HepG2 (cell line): Measurements from ENCODE around the gene GHRH. TPM values are rescaled to one million over a fixed set of nuclear protein-coding genes. Genes with fewer than 3 reads are reported as not detected.
A peak's percentile ranks its signal among the peaks of the same experiment; 100 is the strongest.

Experiments
- AHR ChIP-seq: IDR thresholded peaks from 2 replicates; pipeline ENCODE4 v1.6.1; 2018; ENCODE audit warnings: missing genetic modification reagents, missing compliant biosample characterization
- ETV6 ChIP-seq: sonication (generic); formaldehyde crosslinking; conservative IDR thresholded peaks from 2 replicates; pipeline ENCODE4 v1.4.0; 2020; ENCODE audit warnings: missing genetic modification reagents
- FOXO1 ChIP-seq: sonication (generic); formaldehyde crosslinking; IDR thresholded peaks from 2 replicates; pipeline ENCODE4 v1.4.0; 2020; ENCODE audit warnings: missing genetic modification reagents
- GATAD2A ChIP-seq: IDR thresholded peaks from 2 replicates; pipeline ENCODE4 v1.6.1; 2016
- HCFC1 ChIP-seq: fragments of 150-350 bp; IDR thresholded peaks from 2 replicates; pipeline ENCODE4 v1.6.1; 2014; ENCODE audit warnings: low read depth, low read length
- ISL2 ChIP-seq: sonication (generic); formaldehyde crosslinking; IDR thresholded peaks from 2 replicates; pipeline ENCODE4 v1.5.0; 2020; ENCODE audit warnings: missing genetic modification reagents
- NONO ChIP-seq, 2 experiments: fragments of 450-650 bp in 1 of 2; sonication (generic) in 1 of 2; formaldehyde crosslinking in 1 of 2; IDR thresholded peaks in 1 of 2; conservative IDR thresholded peaks in 1 of 2; 2 replicates each; pipeline versions ENCODE4 v1.6.1 to v1.8.0; 2017 to 2022; ENCODE audit warnings: mild to moderate bottlenecking in 1 of 2, missing genetic modification reagents in 1 of 2, moderate library complexity in 1 of 2
- PRDM4 ChIP-seq: sonication (generic); formaldehyde crosslinking; IDR thresholded peaks from 2 replicates; pipeline ENCODE4 v1.9.0; 2021; ENCODE audit warnings: missing genetic modification reagents, borderline replicate concordance
- PRPF4 ChIP-seq: fragments of 200-400 bp; formaldehyde crosslinking; IDR thresholded peaks from 2 replicates; pipeline ENCODE4 v1.6.1; 2016; ENCODE audit warnings: low read length, low read depth; ENCODE audit not compliant: poor library complexity, severe bottlenecking
- SALL2 ChIP-seq: sonication (generic); formaldehyde crosslinking; IDR thresholded peaks from 2 replicates; pipeline ENCODE4 v1.8.1; 2023; ENCODE audit warnings: mild to moderate bottlenecking, missing genetic modification reagents, inconsistent platforms
- SRSF4 ChIP-seq: fragments of 200-400 bp; formaldehyde crosslinking; IDR thresholded peaks from one replicate; pipeline ENCODE4 v1.6.1; 2018; ENCODE audit warnings: mild to moderate bottlenecking, low read depth, low read length, moderate library complexity; ENCODE audit not compliant: poor library complexity, severe bottlenecking
- ZBTB20 ChIP-seq: sonication (generic); formaldehyde crosslinking; IDR thresholded peaks from 2 replicates; pipeline ENCODE4 v1.8.1; 2023; ENCODE audit warnings: missing genetic modification reagents, low read depth, mild to moderate bottlenecking, borderline replicate concordance
- ZBTB3 ChIP-seq: sonication (generic); formaldehyde crosslinking; IDR thresholded peaks from 2 replicates; pipeline ENCODE4 v1.4.0; 2020; ENCODE audit warnings: low read depth, mild to moderate bottlenecking, moderate library complexity, missing genetic modification reagents, borderline replicate concordance
- ZFAT ChIP-seq: sonication (generic); formaldehyde crosslinking; conservative IDR thresholded peaks from 2 replicates; pipeline ENCODE4 v1.8.1; 2023; ENCODE audit warnings: missing genetic modification reagents, inconsistent platforms
- ZNF790 ChIP-seq: sonication (generic); formaldehyde crosslinking; IDR thresholded peaks from 2 replicates; pipeline ENCODE4 v1.8.0; 2022; ENCODE audit warnings: missing genetic modification reagents, mild to moderate bottlenecking, borderline replicate concordance
- polyA plus RNA-seq, 8 experiments: library from polyadenylated mRNA; depleted of rRNA in 3 of 8; stranded (reverse) in 7 of 8; unstranded in 1 of 8; fragments of >200 nt; fragmentation: Illumina TruSeq in 4 of 8; extraction: Trizol in 4 of 8; gene quantifications; 2 replicates each; pipeline versions ENCODE4 v1.2.1 to v1.2.3, GENCODE V29; 2011 to 2016; ENCODE audit warnings: low read depth in 4 of 8, missing spikeins in 1 of 8, mixed read lengths in 1 of 8; ENCODE audit not compliant: insufficient read depth in 1 of 8
- total RNA-seq, 5 experiments: library from RNA; depleted of rRNA; stranded (reverse); fragments of >200 nt; fragmentation: Illumina TruSeq; extraction: Trizol; gene quantifications; 2 replicates each; pipeline ENCODE4 v1.2.3, GENCODE V29; 2016; ENCODE audit warnings: low read depth in 1 of 5
- TF ChIP-seq, protein P1 (sequence below): sonication (generic); formaldehyde crosslinking; IDR thresholded peaks from 2 replicates; pipeline ENCODE4 v1.4.0; 2020; ENCODE audit warnings: missing genetic modification reagents
- TF ChIP-seq, protein P2 (sequence below): sonication (generic); formaldehyde crosslinking; conservative IDR thresholded peaks from 2 replicates; pipeline ENCODE4 v1.8.0; 2022; ENCODE audit warnings: low read depth, missing genetic modification reagents
- TF ChIP-seq, protein P3 (sequence below): sonication (generic); formaldehyde crosslinking; IDR thresholded peaks from 2 replicates; pipeline ENCODE4 v1.4.0; 2020; ENCODE audit warnings: mild to moderate bottlenecking, missing genetic modification reagents
- TF ChIP-seq, protein P4 (sequence below): sonication (generic); IDR thresholded peaks from 2 replicates; pipeline ENCODE4 v1.6.1; 2016; ENCODE audit warnings: low read depth, borderline replicate concordance

GHRH gene
- total and polyA plus RNA-seq, 2 of the 13 experiments (the other 11 are each of a cell fraction or from before 2014, with no cell fraction given) = not detected

GRCh38 chr20:37283530-37284195, 22.0 kb upstream of the GHRH start (continued):
- TF ChIP-seq, protein P1, sequence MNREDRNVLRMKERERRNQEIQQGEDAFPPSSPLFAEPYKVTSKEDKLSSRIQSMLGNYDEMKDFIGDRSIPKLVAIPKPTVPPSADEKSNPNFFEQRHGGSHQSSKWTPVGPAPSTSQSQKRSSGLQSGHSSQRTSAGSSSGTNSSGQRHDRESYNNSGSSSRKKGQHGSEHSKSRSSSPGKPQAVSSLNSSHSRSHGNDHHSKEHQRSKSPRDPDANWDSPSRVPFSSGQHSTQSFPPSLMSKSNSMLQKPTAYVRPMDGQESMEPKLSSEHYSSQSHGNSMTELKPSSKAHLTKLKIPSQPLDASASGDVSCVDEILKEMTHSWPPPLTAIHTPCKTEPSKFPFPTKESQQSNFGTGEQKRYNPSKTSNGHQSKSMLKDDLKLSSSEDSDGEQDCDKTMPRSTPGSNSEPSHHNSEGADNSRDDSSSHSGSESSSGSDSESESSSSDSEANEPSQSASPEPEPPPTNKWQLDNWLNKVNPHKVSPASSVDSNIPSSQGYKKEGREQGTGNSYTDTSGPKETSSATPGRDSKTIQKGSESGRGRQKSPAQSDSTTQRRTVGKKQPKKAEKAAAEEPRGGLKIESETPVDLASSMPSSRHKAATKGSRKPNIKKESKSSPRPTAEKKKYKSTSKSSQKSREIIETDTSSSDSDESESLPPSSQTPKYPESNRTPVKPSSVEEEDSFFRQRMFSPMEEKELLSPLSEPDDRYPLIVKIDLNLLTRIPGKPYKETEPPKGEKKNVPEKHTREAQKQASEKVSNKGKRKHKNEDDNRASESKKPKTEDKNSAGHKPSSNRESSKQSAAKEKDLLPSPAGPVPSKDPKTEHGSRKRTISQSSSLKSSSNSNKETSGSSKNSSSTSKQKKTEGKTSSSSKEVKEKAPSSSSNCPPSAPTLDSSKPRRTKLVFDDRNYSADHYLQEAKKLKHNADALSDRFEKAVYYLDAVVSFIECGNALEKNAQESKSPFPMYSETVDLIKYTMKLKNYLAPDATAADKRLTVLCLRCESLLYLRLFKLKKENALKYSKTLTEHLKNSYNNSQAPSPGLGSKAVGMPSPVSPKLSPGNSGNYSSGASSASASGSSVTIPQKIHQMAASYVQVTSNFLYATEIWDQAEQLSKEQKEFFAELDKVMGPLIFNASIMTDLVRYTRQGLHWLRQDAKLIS (CRISPR knock-in tag) = peak; percentile 65; the same call in 1 of the 2 replicates
- TF ChIP-seq ISL2 (CRISPR knock-in tag) (no peak), ETV6 (CRISPR knock-in tag) (0 out of 2 replicates have a peak, but pooled peaks have one; percentile 2), NONO (IDR thresholded peaks at IDR 0.05) (no peak), NONO (CRISPR knock-in tag; conservative IDR thresholded peaks at IDR 0.05) (no peak), ZBTB20 (no peak), HCFC1 (no peak), FOXO1 (CRISPR knock-in tag) (no peak), SRSF4 (no peak), ZBTB3 (CRISPR knock-in tag) (no peak), SALL2 (CRISPR knock-in tag) (no peak), ZFAT (CRISPR knock-in tag) (no peak), ZNF790 (CRISPR knock-in tag) (0 out of 2 replicates have a peak, but pooled peaks have one; percentile 44), GATAD2A (CRISPR knock-in tag) (peak; percentile 50), PRDM4 (CRISPR knock-in tag) (no peak), PRPF4 (no peak), AHR (peak; percentile 58; the same call in 1 of the 2 replicates)
- TF ChIP-seq, protein P2, sequence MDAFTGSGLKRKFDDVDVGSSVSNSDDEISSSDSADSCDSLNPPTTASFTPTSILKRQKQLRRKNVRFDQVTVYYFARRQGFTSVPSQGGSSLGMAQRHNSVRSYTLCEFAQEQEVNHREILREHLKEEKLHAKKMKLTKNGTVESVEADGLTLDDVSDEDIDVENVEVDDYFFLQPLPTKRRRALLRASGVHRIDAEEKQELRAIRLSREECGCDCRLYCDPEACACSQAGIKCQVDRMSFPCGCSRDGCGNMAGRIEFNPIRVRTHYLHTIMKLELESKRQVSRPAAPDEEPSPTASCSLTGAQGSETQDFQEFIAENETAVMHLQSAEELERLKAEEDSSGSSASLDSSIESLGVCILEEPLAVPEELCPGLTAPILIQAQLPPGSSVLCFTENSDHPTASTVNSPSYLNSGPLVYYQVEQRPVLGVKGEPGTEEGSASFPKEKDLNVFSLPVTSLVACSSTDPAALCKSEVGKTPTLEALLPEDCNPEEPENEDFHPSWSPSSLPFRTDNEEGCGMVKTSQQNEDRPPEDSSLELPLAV (CRISPR knock-in tag) = no peak
- TF ChIP-seq, protein P3, sequence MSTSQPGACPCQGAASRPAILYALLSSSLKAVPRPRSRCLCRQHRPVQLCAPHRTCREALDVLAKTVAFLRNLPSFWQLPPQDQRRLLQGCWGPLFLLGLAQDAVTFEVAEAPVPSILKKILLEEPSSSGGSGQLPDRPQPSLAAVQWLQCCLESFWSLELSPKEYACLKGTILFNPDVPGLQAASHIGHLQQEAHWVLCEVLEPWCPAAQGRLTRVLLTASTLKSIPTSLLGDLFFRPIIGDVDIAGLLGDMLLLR (CRISPR knock-in tag) = no peak
- TF ChIP-seq, protein P4, sequence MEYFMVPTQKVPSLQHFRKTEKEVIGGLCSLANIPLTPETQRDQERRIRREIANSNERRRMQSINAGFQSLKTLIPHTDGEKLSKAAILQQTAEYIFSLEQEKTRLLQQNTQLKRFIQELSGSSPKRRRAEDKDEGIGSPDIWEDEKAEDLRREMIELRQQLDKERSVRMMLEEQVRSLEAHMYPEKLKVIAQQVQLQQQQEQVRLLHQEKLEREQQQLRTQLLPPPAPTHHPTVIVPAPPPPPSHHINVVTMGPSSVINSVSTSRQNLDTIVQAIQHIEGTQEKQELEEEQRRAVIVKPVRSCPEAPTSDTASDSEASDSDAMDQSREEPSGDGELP = peak; percentile 84; the same call in 1 of the 2 replicates
